ENCODE results near the gene WDR13.
A peak's percentile ranks its signal among the peaks of the same experiment; 100 is the strongest.

The WDR13 gene

GRCh38 chrX:48569958-48570357 is 27.3 kb upstream of the WDR13 start:
- TF ChIP-seq CTCF (IDR thresholded peaks at IDR 0.05; ENCODE audit: low read depth, low read length, missing control alignments), result no peak
- DNase-seq (ENCODE audit: low read depth), result peak; percentile 55
- no peak overlapping the region for H3K4me3 ChIP-seq (ENCODE audit: low read depth, low read length)

- DNase-seq (ENCODE audit: low read depth), result no peak
- TF ChIP-seq CTCF (IDR thresholded peaks at IDR 0.05; ENCODE audit: low read depth, low read length, missing control alignments), result no peak
- peak overlapping the region; percentile 90 for H3K4me3 ChIP-seq (ENCODE audit: low read depth, low read length)
Measured at GRCh38 chrX:48573690-48574269, 23.5 kb upstream of the WDR13 start.

DNA sequence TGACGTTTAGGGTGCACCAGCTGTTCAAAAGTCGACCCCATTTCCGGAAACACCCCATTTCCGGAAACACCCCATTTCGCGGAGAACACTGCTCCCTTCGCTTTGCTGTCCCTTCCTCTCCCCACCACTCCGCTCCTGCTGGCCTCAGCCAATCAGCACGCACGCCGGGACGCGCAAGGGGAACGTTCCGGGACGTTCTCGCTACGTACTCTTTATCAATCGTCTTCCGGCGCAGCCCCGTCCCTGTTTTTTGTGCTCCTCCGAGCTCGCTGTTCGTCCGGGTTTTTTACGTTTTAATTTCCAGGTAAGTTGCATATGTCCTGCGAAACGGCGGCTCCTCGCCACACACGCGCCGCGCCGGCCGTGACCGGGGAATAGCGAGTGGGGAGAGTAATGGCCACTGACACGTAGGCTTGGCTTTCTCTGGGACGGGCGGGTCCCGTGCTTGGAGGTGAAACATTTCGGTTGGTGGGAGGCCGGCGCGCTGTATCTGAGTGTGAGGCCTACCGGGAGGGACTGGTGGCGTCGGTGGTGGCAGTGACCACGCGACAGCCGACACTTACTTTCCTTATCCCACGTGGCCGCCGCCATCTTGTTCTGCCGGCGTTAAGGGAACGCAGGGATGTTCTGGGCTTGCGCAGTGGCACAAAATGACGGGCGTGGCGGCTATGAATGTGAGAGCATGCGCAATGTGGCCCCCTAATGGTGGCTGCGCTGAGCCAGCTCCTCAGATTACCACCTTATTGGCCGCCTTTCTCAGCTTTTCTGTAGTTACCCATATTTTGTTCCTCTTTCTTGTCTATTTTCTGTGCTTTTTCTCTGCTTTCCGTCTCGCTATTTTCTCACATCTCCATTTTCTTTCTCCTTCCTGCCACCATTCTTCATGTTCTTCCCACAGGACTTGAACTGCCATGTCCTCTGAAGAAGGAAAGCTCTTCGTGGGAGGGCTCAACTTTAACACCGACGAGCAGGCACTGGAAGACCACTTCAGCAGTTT is 22.7 kb upstream of the WDR13 start, which contains the start of gene RBM3:
Gene RBM3, plus strand, starts transcription at position 215 of the 997 bp plus-strand sequence. Its CDS starts 697 bp downstream, at position 912.
- H3K4me3 ChIP-seq (ENCODE audit: low read depth, low read length), result peak within 1 kb of the TSS; percentile 90
- peak; percentile 43 for TF ChIP-seq CTCF (IDR thresholded peaks at IDR 0.05; ENCODE audit: low read depth, low read length, missing control alignments)
- peak; percentile 89 for DNase-seq (ENCODE audit: low read depth)

DNA sequence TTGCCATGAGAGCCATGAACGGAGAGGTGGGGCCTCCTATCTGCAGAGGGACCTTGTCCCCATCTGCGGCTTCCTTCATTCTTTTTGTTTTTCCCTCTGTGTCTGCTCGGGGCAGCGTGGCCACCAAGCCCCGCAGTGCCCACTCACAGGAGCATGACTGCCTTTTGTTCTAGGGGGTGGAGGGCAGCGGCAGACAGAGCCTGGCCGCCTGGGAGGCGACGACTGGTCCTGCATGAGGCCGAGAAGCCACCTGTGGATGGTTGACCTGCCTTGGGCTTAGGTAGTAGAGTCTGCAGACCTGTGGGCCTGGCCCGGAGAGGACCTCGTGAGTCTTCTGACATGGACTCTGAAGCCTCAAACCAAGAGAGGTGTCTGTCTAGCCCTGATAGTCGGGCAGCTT is 21.6 kb upstream of the WDR13 start:
- no peak for DNase-seq (ENCODE audit: low read depth)
- H3K4me3 ChIP-seq (ENCODE audit: low read depth, low read length), result peak overlapping the region; percentile 90
- no peak for TF ChIP-seq CTCF (IDR thresholded peaks at IDR 0.05; ENCODE audit: low read depth, low read length, missing control alignments)

- TF ChIP-seq CTCF (IDR thresholded peaks at IDR 0.05; ENCODE audit: low read depth, low read length, missing control alignments), result no peak
- peak overlapping the region; percentile 90 for H3K4me3 ChIP-seq (ENCODE audit: low read depth, low read length)
Measured at GRCh38 chrX:48576108-48576507, 21.2 kb upstream of the WDR13 start.

GRCh38 chrX:48578661-48579128 is 18.6 kb upstream of the WDR13 start:
- no peak overlapping the region for H3K4me3 ChIP-seq (ENCODE audit: low read depth, low read length)
- no peak for DNase-seq (ENCODE audit: low read depth)
- no peak for TF ChIP-seq CTCF (IDR thresholded peaks at IDR 0.05; ENCODE audit: low read depth, low read length, missing control alignments)

More at GRCh38 chrX:48576108-48576507, 21.2 kb upstream of the WDR13 start:
- no peak for DNase-seq (ENCODE audit: low read depth)

Data from GM12864 (cell line).